ENCODE measurements around the gene ADAM15. TPM values are rescaled to one million over a fixed set of nuclear protein-coding genes. Genes with fewer than 3 reads are reported as not detected.

ADAM15 gene
- total RNA-seq, 1 donor from 2014 or later, result 82.2 TPM

- H3K4me3 Mint-ChIP-seq, result no peak overlapping the region
- H3K9me3 Mint-ChIP-seq, result no peaks in the 10 kb centered on the region
- no peak for TF ChIP-seq CTCF (conservative IDR thresholded peaks at IDR 0.05)
- H3K36me3 Mint-ChIP-seq (ENCODE audit: low read depth), result no peaks in the 10 kb centered on the region
- peak overlapping the region; percentile 22 for H3K27ac Mint-ChIP-seq (ENCODE audit: unreplicated experiment)
- no peak for DNase-seq (ENCODE audit: low read depth, low spot score)
- H3K4me1 Mint-ChIP-seq, result peaks cover 5% of the 10 kb centered on the region
- H3K27me3 Mint-ChIP-seq (ENCODE audit: low read depth), result peaks cover 53% of the 10 kb centered on the region
These were observed 43.5 kb downstream of the ADAM15 start for GRCh38 chr1:155094622-155094948.

- Mint-ChIP-seq H3K27ac (ENCODE audit: unreplicated experiment) (no peak overlapping the region), H3K4me1 (no peaks in the 10 kb centered on the region), H3K9me3 (no peaks in the 10 kb centered on the region), H3K36me3 (ENCODE audit: low read depth) (no peaks in the 10 kb centered on the region), H3K27me3 (ENCODE audit: low read depth) (peaks cover 38% of the 10 kb centered on the region), H3K4me3 (no peak overlapping the region)
- no peak for DNase-seq (ENCODE audit: low read depth, low spot score)
- TF ChIP-seq CTCF (conservative IDR thresholded peaks at IDR 0.05), result no peak
These were observed 48.2 kb downstream of the ADAM15 start for GRCh38 chr1:155099331-155099730.

GRCh38 chr1:155103325-155103724 is 52.2 kb downstream of the ADAM15 start:
- Mint-ChIP-seq H3K4me1 (no peaks in the 10 kb centered on the region), H3K36me3 (ENCODE audit: low read depth) (no peaks in the 10 kb centered on the region), H3K4me3 (no peak overlapping the region), H3K27ac (ENCODE audit: unreplicated experiment) (no peak overlapping the region), H3K9me3 (no peaks in the 10 kb centered on the region), H3K27me3 (ENCODE audit: low read depth) (peaks cover 31% of the 10 kb centered on the region)
- no peak for TF ChIP-seq CTCF (conservative IDR thresholded peaks at IDR 0.05)
- no peak for DNase-seq (ENCODE audit: low read depth, low spot score)

GRCh38 chr1:155104605-155105534 is 53.8 kb downstream of the ADAM15 start:
- TF ChIP-seq CTCF (conservative IDR thresholded peaks at IDR 0.05), result no peak
- H3K27me3 Mint-ChIP-seq (ENCODE audit: low read depth), result peaks cover 36% of the 10 kb centered on the region
- no peaks in the 10 kb centered on the region for H3K36me3 Mint-ChIP-seq (ENCODE audit: low read depth)
- H3K9me3 Mint-ChIP-seq, result no peaks in the 10 kb centered on the region
- H3K4me3 Mint-ChIP-seq, result no peak overlapping the region
- no peaks in the 10 kb centered on the region for H3K4me1 Mint-ChIP-seq
- no peak overlapping the region for H3K27ac Mint-ChIP-seq (ENCODE audit: unreplicated experiment)
- DNase-seq (ENCODE audit: low read depth, low spot score), result no peak

- no peak for TF ChIP-seq CTCF (conservative IDR thresholded peaks at IDR 0.05)
- peaks cover 39% of the 10 kb centered on the region for H3K27me3 Mint-ChIP-seq (ENCODE audit: low read depth)
- no peaks in the 10 kb centered on the region for H3K36me3 Mint-ChIP-seq (ENCODE audit: low read depth)
- no peaks in the 10 kb centered on the region for H3K4me1 Mint-ChIP-seq
- no peak for DNase-seq (ENCODE audit: low read depth, low spot score)
- no peak overlapping the region for H3K27ac Mint-ChIP-seq (ENCODE audit: unreplicated experiment)
- no peaks in the 10 kb centered on the region for H3K9me3 Mint-ChIP-seq
- no peak overlapping the region for H3K4me3 Mint-ChIP-seq
These were observed 54.5 kb downstream of the ADAM15 start for GRCh38 chr1:155105604-155106011.

Data from neural crest cell (in vitro differentiated cells).